GM13976 (cell line): ENCODE results near the gene GRIN2A.

Experiments
- DNase-seq: peaks from one replicate; pipeline ENCODE4 v3.0.0; 2012; ENCODE audit warnings: low spot score
- CTCF ChIP-seq: IDR thresholded peaks from 2 replicates; pipeline ENCODE4 v1.5.1; 2012; ENCODE audit warnings: borderline replicate concordance, mild to moderate bottlenecking; ENCODE audit not compliant: insufficient read depth; ENCODE audit errors: extremely low read depth, missing control alignments, control extremely low read depth
- in situ Hi-C: fragments of 300-500 bp; cut with MboI; formaldehyde crosslinking; loops from one replicate; pipeline ENCODE4 v1.12.0; 2022; ENCODE audit warnings: low sequenced_read_pairs, mixed read lengths, inconsistent platforms; ENCODE audit not compliant: unreplicated experiment

Gene GRIN2A

DNA sequence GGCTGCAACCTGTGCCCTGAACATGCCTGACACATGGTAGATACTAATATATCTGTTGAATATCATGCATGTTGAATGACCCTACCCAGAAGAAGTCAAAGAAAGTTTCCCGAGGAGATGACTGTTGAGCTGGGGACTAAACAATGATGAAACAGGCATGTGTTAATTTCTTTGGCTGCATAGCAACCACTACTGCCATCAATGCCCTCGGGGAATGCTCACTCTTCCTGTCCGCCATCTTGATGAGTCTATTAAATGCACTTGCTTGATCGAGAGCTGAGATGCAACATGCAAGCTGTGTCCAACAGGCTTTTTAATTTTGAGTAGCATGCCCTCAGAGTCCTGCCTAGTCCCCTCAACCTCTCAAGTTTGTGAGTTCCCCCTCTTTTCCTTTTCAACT is 31.3 kb downstream of the GRIN2A start:
- no peak for DNase-seq
- TF ChIP-seq CTCF = no peak
- in situ Hi-C loops = no loop called here

DNA sequence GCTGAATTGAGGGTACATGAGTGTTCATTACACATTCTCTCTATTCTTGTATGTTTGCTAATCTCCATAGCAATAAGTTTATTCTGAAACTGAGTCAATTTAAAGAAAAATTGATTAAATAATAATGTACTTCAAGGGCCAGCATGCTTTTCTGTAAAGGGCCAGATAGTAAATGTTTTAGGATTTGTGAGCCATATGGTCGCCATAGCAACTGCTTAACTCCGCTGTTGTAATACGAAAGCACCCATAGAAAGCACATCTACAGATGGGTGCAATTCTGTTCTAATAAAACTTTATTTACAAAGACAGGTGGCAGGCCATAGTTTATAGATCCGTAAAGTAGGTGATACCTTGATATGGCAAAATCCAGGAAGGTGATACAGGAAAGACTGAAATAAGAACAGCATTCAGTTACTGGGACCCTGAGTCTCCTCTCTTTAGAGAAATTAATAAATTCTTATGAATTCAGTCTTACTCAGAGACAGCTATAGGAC is 36.6 kb downstream of the GRIN2A start:
- no peak for DNase-seq
- TF ChIP-seq CTCF = no peak
- in situ Hi-C loops = no loop called here

DNA sequence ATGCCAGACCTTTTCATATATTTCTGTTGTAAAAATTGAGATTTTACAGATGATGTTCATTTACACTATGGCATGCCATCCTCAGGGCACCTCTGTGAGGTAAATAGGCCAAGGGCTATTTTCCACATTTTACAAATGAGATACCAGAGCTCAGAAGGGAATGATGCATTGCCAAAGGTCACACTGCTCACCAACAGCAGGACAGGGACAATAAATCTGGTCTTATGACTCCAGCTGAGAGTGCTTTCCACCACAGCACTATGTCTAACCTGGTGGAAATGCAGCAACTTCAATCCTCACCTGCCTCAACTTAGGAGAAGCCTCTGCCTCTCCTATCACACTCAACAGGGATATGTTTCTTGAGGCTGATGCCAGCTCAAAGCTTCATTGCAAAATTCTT is 40.6 kb downstream of the GRIN2A start:
- DNase-seq = no peak
- in situ Hi-C loops = no loop called here
- no peak for TF ChIP-seq CTCF

DNA sequence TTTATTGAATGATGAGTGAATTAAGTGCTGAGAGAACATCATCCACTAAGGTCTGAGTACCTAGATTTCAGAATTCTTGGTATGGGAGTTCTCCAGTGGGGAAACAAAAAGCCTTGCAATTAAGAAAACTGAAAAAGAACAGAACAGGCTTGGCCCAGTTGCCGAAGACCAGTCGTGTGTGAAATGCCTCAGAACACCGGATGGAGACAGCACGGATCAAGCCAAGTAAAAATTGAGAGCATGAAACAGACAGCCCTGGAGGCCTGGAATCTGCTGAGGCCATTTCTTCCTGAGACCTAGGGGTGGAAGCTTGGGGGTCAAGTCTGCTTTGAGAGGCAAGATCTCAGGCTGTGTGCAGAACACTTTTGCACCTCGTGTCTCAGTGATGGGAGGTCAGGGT is 43.3 kb downstream of the GRIN2A start:
- in situ Hi-C loops = no loop called here
- no peak for DNase-seq
- no peak for TF ChIP-seq CTCF

DNA sequence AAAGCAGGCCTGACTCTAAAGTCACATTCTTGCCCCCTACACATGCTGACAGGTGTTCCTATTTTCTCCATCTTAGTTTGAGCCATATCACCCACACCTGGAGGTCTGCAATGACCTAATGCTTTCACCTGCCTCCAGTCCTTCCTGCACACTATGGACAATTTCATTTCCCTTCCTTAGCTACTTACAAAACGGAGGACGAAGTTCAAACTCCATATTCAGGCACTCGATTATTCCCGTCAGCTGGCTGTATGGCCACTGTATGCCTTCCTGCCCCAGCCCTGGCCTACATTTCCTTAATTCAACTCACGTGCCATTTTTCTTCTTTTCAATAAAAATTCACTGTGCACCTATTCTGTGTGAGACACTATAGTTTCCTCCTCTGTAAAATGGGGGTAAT is 44.9 kb downstream of the GRIN2A start:
- TF ChIP-seq CTCF = no peak
- DNase-seq = no peak
- in situ Hi-C loops = no loop called here

- TF ChIP-seq CTCF = no peak
- DNase-seq = no peak
- in situ Hi-C loops = no loop called here
These were observed 45.3 kb downstream of the GRIN2A start for GRCh38 chr16:10136916-10137315.

- no peak for DNase-seq
- no peak for TF ChIP-seq CTCF
- in situ Hi-C loops = no loop called here
These were observed 51.7 kb downstream of the GRIN2A start for GRCh38 chr16:10130538-10130937.
